Measurements from ENCODE around the gene CBFB.

Gene CBFB

GRCh38 chr16:67137605-67138004 lies 108.7 kb downstream of the CBFB start:
- DNase-seq (ENCODE audit: extremely low read depth, low read depth): no peak
- no peak overlapping the region for H3K4me3 ChIP-seq (replicated peaks; ENCODE audit: low read depth, low read length)
- TF ChIP-seq, protein P1, sequence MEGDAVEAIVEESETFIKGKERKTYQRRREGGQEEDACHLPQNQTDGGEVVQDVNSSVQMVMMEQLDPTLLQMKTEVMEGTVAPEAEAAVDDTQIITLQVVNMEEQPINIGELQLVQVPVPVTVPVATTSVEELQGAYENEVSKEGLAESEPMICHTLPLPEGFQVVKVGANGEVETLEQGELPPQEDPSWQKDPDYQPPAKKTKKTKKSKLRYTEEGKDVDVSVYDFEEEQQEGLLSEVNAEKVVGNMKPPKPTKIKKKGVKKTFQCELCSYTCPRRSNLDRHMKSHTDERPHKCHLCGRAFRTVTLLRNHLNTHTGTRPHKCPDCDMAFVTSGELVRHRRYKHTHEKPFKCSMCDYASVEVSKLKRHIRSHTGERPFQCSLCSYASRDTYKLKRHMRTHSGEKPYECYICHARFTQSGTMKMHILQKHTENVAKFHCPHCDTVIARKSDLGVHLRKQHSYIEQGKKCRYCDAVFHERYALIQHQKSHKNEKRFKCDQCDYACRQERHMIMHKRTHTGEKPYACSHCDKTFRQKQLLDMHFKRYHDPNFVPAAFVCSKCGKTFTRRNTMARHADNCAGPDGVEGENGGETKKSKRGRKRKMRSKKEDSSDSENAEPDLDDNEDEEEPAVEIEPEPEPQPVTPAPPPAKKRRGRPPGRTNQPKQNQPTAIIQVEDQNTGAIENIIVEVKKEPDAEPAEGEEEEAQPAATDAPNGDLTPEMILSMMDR (IDR thresholded peaks at IDR 0.05; ENCODE audit: low read depth, low read length, missing control alignments): no peak

GRCh38 chr16:67141391-67141790 lies 112.4 kb downstream of the CBFB start:
- H3K4me3 ChIP-seq (replicated peaks; ENCODE audit: low read depth, low read length): no peak overlapping the region
- no peak for DNase-seq (ENCODE audit: extremely low read depth, low read depth)
- TF ChIP-seq, protein P1 (IDR thresholded peaks at IDR 0.05; ENCODE audit: low read depth, low read length, missing control alignments): no peak

DNA sequence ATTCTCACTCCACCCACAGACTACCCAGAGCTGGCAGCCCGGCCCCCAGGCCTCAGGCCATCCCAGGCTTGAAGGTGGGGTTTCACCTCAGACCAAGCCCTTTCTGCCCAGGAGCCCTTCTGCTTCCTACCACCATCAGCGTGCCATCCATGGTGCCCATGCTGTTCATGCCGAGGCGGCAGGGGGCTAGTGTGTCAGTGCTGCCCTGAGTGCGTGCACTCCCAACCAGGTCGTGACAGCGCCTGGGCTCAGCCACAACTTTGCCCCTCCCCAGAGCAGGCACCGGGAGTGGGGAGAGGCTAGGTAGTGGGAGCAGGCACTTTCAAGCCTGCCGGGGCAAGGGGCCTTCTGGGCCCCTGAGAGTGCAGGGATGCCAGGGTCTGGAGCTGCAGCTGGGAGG lies 113.4 kb downstream of the CBFB start:
- no peak overlapping the region for H3K4me3 ChIP-seq (replicated peaks; ENCODE audit: low read depth, low read length)
- TF ChIP-seq, protein P1 (IDR thresholded peaks at IDR 0.05; ENCODE audit: low read depth, low read length, missing control alignments): no peak
- DNase-seq (ENCODE audit: extremely low read depth, low read depth): no peak

DNA sequence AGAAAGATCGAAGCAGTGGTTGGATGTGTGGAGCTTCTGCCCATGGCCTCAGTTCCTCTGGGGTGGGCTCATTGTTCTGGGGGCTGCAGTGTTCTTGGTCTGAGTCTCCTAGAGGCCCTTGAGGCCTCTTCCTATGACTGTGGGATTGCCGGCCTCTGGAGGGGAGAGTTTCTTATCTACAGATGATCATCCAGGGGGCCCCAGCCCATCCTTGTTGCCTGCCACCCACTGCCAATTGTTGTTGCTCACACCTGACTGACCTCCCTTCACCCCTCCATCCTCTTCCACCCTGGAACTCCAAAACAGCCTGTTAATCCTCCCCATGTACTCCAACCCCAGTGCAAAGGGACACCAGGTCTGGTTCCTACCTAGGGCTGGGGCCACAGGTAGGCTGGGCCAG lies 116.0 kb downstream of the CBFB start:
- TF ChIP-seq, protein P1 (IDR thresholded peaks at IDR 0.05; ENCODE audit: low read depth, low read length, missing control alignments): no peak
- DNase-seq (ENCODE audit: extremely low read depth, low read depth): no peak

GRCh38 chr16:67145746-67146145 lies 116.8 kb downstream of the CBFB start:
- H3K4me3 ChIP-seq (replicated peaks; ENCODE audit: low read depth, low read length): no peak overlapping the region
- no peak for DNase-seq (ENCODE audit: extremely low read depth, low read depth)
- TF ChIP-seq, protein P1 (IDR thresholded peaks at IDR 0.05; ENCODE audit: low read depth, low read length, missing control alignments): no peak

More for the DNA sequence above, 116.0 kb downstream of the CBFB start:
- H3K4me3 ChIP-seq (replicated peaks; ENCODE audit: low read depth, low read length): no peak overlapping the region

DNA sequence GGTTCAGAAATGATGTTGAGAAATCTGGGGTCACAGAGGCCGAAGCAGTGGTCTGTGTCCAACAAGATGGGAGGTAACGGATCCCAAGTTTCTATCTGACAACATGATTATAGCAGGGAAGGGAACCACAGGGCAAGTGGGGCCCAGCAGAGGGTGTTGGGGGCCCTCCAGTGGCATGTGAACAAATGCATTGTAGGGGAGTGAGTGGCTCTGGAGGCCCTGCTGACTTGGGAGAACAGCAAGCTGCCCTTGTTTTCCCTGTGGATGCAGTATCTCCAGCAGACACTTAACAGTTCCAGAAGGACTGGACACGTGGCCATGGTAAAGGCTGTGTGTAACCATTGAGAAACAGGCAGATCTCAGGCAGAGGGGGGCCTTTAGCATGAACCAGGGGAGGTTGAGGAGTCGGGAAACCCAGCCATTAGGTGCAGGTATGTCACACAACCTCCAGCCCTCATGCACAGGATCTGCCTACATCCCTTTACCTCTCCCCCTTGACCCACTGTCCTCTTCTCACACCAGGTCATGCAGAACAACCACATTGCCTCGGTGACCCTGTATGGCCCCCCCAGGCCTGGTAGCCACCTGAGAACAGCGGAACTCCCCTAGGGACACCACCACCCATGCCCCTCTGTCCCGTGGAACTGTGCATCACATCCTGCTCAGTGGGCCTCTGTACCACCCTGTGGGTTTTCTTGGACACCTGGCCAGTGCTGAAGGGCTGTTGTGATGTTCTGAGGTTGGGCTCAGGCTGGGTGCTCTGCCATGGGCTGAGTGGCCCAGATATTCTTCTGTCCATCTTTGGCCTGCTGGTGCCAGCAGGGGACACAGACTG lies 117.8 kb downstream of the CBFB start:
- no peak for DNase-seq (ENCODE audit: extremely low read depth, low read depth)
- H3K4me3 ChIP-seq (replicated peaks; ENCODE audit: low read depth, low read length): no peak overlapping the region
- TF ChIP-seq, protein P1 (IDR thresholded peaks at IDR 0.05; ENCODE audit: low read depth, low read length, missing control alignments): no peak
